Thyroid gland (tissue), 4 donors: ENCODE measurements around the gene RELCH.

Experiments
- CTCF ChIP-seq, 6 experiments: fragments of 200-600 bp in 3 of 6; fragments of 450-650 bp in 3 of 6; sonication (generic) in 3 of 6; IDR thresholded peaks; one replicate each; pipeline ENCODE4 v1.5.1; 2016 to 2019; ENCODE audit warnings: antibody characterized with exemption in 6 of 6, mild to moderate bottlenecking in 2 of 6, inconsistent platforms in 1 of 6, moderate library complexity in 1 of 6
- POLR2A ChIP-seq, 2 donors: fragments of 450-650 bp; IDR thresholded peaks; one replicate each; pipeline ENCODE4 v1.6.1; 2017; ENCODE audit warnings: antibody characterized with exemption in 2 of 2, mild to moderate bottlenecking in 2 of 2, moderate library complexity in 1 of 2

GRCh38 chr18:62183578-62184195, 3.4 kb upstream of the RELCH start:
- TF ChIP-seq POLR2A (IDR thresholded peaks at IDR 0.05) (no peak), CTCF (IDR thresholded peaks at IDR 0.05) (peak; percentile 86 to 98 (median 95))
